ENCODE results near the gene ADGRG2.

The ADGRG2 gene

GRCh38 chrX:19121898-19122640 is at the start of gene ADGRG2:
Gene ADGRG2, minus strand, starts transcription at chrX:19122468. Its CDS starts 53,634 bp downstream, at chrX:19068834.
- no peak for DNase-seq

DNA sequence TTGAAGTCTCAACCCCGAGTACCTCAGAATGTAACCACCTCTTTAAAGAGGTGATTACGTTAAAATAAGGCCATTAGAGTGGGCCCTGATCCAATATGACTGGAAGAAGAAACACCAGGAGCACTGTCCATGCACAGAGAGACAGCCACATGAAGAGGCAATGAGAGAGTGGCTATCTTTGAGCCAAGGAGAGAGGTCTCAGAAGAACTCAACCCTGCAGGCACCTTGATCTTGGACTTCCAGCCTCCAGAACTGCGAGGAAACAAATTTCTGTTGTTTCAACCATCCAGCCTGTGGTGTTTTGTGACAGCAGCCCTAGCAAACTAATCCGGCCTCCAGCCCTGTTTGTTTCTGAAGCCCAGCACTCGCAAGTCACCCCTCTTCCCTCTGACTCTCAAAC is 46.3 kb upstream of the ADGRG2 start:
- no peak for DNase-seq

DNA sequence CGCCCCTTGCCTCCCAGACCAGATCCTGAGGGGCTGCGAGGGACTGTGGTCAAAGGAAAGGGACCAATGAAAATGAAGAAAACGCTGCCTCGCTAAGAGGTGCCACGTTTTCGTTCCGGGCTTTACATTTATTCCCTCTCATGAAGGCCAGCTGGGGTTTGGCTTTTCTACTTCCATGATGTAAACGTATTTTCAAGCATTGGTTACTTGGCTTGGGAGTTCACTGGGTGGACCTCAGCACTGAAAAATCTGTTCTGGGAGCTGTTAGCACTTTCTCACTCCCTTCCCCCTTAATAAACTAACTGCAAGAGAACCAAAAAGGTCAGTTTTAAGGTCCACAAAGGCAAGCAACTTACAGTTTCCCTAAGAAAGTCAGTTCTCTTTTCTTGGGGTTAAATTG is 40.6 kb upstream of the ADGRG2 start:
- DNase-seq = no peak

GRCh38 chrX:19156186-19156585 is 33.9 kb upstream of the ADGRG2 start:
- no peak for DNase-seq

- no peak for DNase-seq
These were observed 30.5 kb upstream of the ADGRG2 start for GRCh38 chrX:19152762-19153161.

GRCh38 chrX:19137067-19137466 is 14.8 kb upstream of the ADGRG2 start:
- no peak for DNase-seq

DNA sequence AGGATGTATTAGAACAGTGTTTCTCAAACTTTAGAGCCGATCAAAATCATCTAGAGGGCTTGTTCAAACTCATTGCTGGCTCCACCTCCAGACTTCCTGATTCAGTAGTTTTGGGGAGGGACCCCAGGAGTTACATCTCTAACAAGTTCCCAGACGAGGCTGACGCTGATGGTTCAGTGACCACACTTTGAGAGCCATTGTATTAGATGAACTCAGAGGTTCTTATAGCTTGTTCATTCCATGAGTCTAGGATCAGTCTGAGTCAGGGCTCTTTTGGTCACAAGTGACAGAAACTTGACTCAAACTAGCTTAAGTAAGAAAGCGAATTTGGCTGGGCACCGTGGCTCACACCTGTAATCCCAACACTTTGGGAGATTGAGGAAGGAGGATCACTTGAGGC is 11.5 kb upstream of the ADGRG2 start:
- DNase-seq = no peak

GRCh38 chrX:19133231-19133630 is 11.0 kb upstream of the ADGRG2 start:
- DNase-seq = no peak

- no peak for DNase-seq
These were observed 8.4 kb upstream of the ADGRG2 start for GRCh38 chrX:19130628-19131027.

- DNase-seq = no peak
These were observed 7.4 kb upstream of the ADGRG2 start for GRCh38 chrX:19129694-19130093.

- DNase-seq = no peak
These were observed 5.4 kb upstream of the ADGRG2 start for GRCh38 chrX:19127649-19128168.

DNA sequence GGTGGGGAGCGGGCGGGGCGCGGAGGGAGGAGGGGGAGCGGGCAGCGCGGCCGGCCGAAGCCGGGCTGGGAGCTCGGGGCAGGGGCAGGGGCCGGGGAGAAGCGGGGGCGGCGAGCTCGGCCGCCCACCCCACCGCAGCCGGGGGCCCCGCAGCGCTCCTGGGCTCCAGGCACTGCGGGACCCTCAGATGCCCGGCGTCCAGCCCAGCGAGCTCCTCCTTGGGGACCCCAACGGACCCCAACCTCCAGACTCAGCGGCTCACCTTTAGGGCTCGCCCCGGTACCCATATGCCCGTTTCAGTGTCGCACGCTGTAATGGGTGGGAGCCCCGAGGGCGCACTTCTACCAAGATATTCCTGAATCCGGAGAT is 357 bp upstream of the ADGRG2 start:
- DNase-seq = no peak

DNA sequence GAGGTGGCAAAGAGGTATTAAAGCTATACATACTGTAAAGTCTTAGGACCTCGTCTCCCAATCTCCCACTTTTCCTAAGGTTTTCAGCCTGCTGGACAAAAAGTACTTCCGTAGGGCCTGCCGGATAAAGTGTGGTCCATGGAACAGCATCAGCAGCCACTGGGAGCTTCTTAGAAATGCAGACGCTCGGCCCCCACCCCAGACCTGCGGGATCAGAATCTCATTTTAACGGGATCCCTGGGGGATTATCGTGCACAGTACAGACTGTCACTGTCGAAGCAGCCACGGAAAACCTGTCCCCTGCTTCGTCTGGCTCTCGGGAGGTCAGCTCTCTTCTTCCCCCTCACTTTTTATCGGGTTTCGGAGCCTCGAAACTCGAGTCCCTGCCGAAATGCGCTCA is 802 bp downstream of the ADGRG2 start:
- no peak for DNase-seq

DNA sequence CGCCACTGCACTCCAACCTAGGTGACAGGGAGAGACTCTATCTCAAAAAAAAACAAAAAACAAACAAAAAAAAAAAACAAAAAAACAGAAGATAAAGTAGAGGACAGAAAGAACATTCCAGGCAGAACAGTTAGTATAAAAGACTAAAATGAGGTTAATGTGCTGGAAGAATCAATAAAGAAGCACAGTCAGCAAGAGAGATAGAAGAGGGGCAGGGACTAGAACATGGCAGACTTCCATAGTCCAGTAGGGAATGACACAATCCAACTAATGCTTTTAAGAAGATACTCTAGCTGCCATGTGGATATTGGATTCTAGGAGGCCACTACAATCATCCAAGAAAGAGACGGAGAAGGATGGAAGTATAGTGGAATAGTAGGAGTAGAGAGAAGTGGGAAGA is 11.6 kb downstream of the ADGRG2 start:
- no peak for DNase-seq

DNA sequence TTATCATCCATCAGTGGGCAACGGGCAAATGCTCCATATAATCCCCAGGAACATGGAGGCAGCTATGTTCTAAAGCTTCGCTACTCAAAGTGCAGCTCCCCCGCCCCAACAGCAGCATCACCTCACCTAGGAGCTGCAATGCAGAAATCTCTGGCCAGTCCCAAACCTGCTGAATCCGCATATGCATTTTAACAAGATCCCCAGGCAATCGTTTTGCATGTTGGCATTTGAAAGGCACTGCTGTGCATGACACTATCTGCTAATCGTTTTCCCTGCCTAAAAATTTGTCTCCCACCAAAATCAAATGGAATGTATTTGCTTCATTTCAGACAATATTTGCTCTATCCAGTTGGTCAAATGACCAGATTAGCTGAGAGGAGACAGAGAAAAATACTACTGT is 15.2 kb downstream of the ADGRG2 start:
- no peak for DNase-seq

- DNase-seq = no peak
These were observed 21.7 kb downstream of the ADGRG2 start for GRCh38 chrX:19100586-19100985.

- no peak for DNase-seq
These were observed 24.6 kb downstream of the ADGRG2 start for GRCh38 chrX:19097553-19098283.

- DNase-seq = no peak
These were observed 25.7 kb downstream of the ADGRG2 start for GRCh38 chrX:19096586-19096985.

DNA sequence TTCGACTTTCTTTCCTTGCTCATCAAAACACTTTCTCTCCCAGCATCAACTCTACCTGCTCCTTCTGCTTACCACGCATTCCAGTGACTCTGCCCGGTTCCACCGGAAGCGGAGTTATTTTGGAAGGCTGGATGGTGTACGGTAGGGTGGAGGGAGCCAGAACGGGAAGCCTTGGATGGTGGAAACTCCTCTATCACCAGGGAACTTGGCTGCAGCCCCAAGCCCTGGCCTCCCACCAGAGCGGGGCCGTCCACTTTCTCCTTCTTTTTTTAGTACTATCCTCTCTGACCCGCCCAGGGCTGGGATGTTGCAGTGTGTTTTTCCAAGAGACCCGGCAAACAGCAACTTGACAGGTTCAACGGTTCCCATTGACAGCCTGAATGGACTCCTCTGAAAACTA is 27.6 kb downstream of the ADGRG2 start:
- no peak for DNase-seq

DNA sequence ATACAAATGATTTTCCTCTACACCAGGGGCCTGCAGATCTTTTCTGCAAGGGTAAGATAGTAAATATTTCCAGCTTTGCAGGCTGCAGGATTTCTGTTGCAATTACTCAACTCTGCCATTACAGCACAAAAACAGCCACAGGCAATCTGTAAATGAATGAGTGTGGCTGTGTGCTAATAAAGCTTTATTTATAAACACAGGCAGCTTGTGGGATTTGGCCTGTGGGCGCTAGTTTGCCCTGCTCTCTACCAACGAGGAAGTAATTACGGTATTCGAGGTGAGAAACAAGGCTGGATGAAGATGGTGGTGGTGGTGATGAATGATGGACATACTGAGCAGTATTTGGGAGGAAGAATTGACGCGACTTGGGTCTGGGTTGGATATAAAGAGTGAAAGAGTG is 30.7 kb downstream of the ADGRG2 start:
- DNase-seq = no peak

DNA sequence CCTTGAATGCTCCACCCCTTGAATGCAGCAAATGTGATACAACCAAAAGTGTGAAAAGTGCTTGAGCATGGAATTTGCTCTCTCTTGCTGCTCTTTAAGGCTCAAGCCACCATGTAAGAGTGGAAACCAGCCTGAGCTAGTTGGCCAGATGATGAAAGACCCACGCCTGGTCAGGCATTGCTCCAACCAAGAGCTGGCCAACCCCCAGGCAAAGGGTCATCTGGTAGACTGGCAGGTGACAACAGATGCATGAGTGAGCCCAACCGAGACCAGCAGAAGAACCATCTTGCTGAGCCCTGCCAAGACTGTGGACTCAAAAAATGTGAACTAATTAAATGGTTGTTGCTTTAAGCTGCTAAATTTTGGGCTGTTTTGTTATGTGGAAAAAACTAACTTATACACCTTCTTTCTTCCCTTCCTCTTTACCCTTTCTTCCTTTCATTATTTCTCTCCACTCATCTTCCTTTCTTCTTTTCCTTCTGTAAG is 32.7 kb downstream of the ADGRG2 start:
- DNase-seq = no peak

GRCh38 chrX:19086102-19086772 is 36.0 kb downstream of the ADGRG2 start:
- DNase-seq = no peak

DNA sequence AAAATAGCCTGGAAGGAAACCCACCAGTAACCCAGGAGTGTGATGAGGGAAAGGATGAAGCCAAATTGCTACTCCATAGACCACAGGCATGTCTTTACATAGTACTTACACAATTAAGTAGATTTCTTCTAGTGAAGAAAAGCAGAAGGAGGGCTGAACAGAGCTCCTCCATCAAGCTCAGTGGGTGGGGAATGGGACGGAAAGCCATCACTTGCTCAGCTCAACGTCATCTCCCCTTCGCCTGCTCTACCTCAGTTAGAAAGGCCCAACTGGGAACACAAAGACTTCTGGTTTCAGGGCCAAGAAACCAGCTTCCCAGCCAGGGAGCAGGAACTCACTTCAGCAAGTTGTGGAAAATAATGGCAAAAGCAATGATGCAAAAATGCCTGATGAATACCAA is 36.6 kb downstream of the ADGRG2 start:
- no peak for DNase-seq

- no peak for DNase-seq
These were observed 46.5 kb downstream of the ADGRG2 start for GRCh38 chrX:19075754-19076153.

Data from activated CD4-positive, alpha-beta T cell treated with anti-CD3 and anti-CD28 coated beads for 48 hours (primary cell).